Neural cell (in vitro differentiated cells): ENCODE results near the gene PTPRD. TPM values are rescaled to one million over a fixed set of nuclear protein-coding genes. Genes with fewer than 3 reads are reported as not detected.

Experiments used
- H2AFZ ChIP-seq: fragments of 200-600, 300-800 bp; sonication (generic), shearing (Covaris generic); 2 replicates; pipeline ENCODE4 v1.6.0; 2014; ENCODE audit warnings: low read depth, mild to moderate bottlenecking, antibody characterized with exemption, low read length, moderate library complexity
- H3F3A ChIP-seq: fragments of 200-600 bp; shearing (Covaris generic); 2 replicates; pipeline ENCODE4 v1.6.1; 2016; ENCODE audit warnings: mild to moderate bottlenecking, moderate library complexity, mixed read lengths, antibody characterized with exemption, low read length; ENCODE audit not compliant: insufficient read depth, poor library complexity, severe bottlenecking
- H3K27ac ChIP-seq: fragments of 200-600, 300-800 bp; sonication (generic), shearing (Covaris generic); 2 replicates; pipeline ENCODE4 v1.5.1; 2014; ENCODE audit warnings: mild to moderate bottlenecking, low read length, moderate library complexity
- H3K27me3 ChIP-seq: fragments of 300-800, 200-600 bp; sonication (generic), shearing (Covaris generic); 2 replicates; pipeline ENCODE4 v1.6.0; 2014; ENCODE audit warnings: mild to moderate bottlenecking, low read depth, low read length, moderate library complexity; ENCODE audit not compliant: insufficient read depth
- H3K36me3 ChIP-seq: fragments of 300-800, 200-600 bp; sonication (generic), shearing (Covaris generic); 2 replicates; pipeline ENCODE4 v1.5.1; 2014; ENCODE audit warnings: mild to moderate bottlenecking, antibody characterized with exemption, low read length, moderate library complexity; ENCODE audit not compliant: insufficient read depth
- H3K4me2 ChIP-seq: fragments of 300-800, 200-600 bp; sonication (generic), shearing (Covaris generic); 2 replicates; pipeline ENCODE4 v1.6.0; 2014; ENCODE audit warnings: mild to moderate bottlenecking, low read length
- H3K4me3 ChIP-seq: fragments of 300-800, 200-600 bp; sonication (generic), shearing (Covaris generic); 2 replicates; pipeline ENCODE4 v1.5.1; 2014; ENCODE audit warnings: mild to moderate bottlenecking, low read length, moderate library complexity
- H3K79me2 ChIP-seq: fragments of 200-600 bp; shearing (Covaris generic); replicated peaks from 2 replicates; pipeline ENCODE4 v1.6.0; 2014; ENCODE audit warnings: mild to moderate bottlenecking, low read length, moderate library complexity; ENCODE audit not compliant: insufficient read depth
- H3K9ac ChIP-seq: fragments of 300-800, 200-600 bp; sonication (generic), shearing (Covaris generic); 2 replicates; pipeline ENCODE4 v1.6.1; 2016; ENCODE audit warnings: mild to moderate bottlenecking, low read length, mixed read lengths
- H3K9me2 ChIP-seq: fragments of 200-600 bp; shearing (Covaris generic); 2 replicates; pipeline ENCODE4 v1.6.1; 2016; ENCODE audit warnings: mild to moderate bottlenecking, low read length, mixed read lengths; ENCODE audit not compliant: insufficient read depth
- H3K9me3 ChIP-seq: fragments of 200-600, 300-800 bp; sonication (generic), shearing (Covaris generic); 2 replicates; pipeline ENCODE4 v1.6.1; 2016; ENCODE audit warnings: mild to moderate bottlenecking, mixed run types, low read length, moderate library complexity, mixed read lengths
- H4K20me1 ChIP-seq: fragments of 200-600 bp; shearing (Covaris generic); 2 replicates; pipeline ENCODE4 v1.6.1; 2016; ENCODE audit warnings: mild to moderate bottlenecking, mixed run types; ENCODE audit not compliant: insufficient read depth
- EP300 ChIP-seq: fragments of 450-650 bp; conservative IDR thresholded peaks from 2 replicates; pipeline ENCODE4 v1.6.1; 2014; ENCODE audit warnings: antibody characterized with exemption, mild to moderate bottlenecking, moderate library complexity; ENCODE audit not compliant: poor library complexity, severe bottlenecking
- EZH2 ChIP-seq: fragments of 200-600, 300-800 bp; shearing (Covaris generic), sonication (generic); IDR thresholded peaks from 2 replicates; pipeline ENCODE4 v1.6.1; 2014; ENCODE audit warnings: antibody characterized with exemption, low read length, borderline replicate concordance, mild to moderate bottlenecking; ENCODE audit not compliant: insufficient read depth, poor library complexity, severe bottlenecking
- MXI1 ChIP-seq: fragments of 450-650 bp; conservative IDR thresholded peaks from 2 replicates; pipeline ENCODE4 v1.6.1; 2014; ENCODE audit warnings: antibody characterized with exemption, mild to moderate bottlenecking; ENCODE audit not compliant: poor library complexity, severe bottlenecking
- POLR2AphosphoS5 ChIP-seq: IDR thresholded peaks from 2 replicates; pipeline ENCODE4 v1.6.1; 2012
- RAD21 ChIP-seq: fragments of 450-650 bp; conservative IDR thresholded peaks from 2 replicates; pipeline ENCODE4 v1.6.1; 2014; ENCODE audit warnings: antibody characterized with exemption, mild to moderate bottlenecking, moderate library complexity
- SMC3 ChIP-seq: fragments of 450-650 bp; conservative IDR thresholded peaks from 2 replicates; pipeline ENCODE4 v1.6.1; 2014; ENCODE audit warnings: antibody characterized with exemption, mild to moderate bottlenecking, moderate library complexity; ENCODE audit not compliant: poor library complexity
- TAF1 ChIP-seq: IDR thresholded peaks from 2 replicates; pipeline ENCODE4 v1.6.1; 2012; ENCODE audit warnings: low read depth
- polyA plus RNA-seq: library from polyadenylated mRNA; depleted of rRNA; stranded (reverse); fragments of >200 nt; gene quantifications from 2 replicates; pipeline ENCODE4 v1.2.3, GENCODE V29; 2014
- TF ChIP-seq, protein P1 (sequence below): IDR thresholded peaks from 2 replicates; pipeline ENCODE4 v1.6.1; 2012; ENCODE audit warnings: borderline replicate concordance
- TF ChIP-seq, protein P2 (sequence below): fragments of 450-650 bp; IDR thresholded peaks from 2 replicates; pipeline ENCODE4 v1.5.1; 2014; ENCODE audit warnings: antibody characterized with exemption, mild to moderate bottlenecking, moderate library complexity; ENCODE audit not compliant: poor library complexity, severe bottlenecking

The PTPRD gene
- polyA plus RNA-seq, 1 donor from 2014 or later = 143 TPM

DNA sequence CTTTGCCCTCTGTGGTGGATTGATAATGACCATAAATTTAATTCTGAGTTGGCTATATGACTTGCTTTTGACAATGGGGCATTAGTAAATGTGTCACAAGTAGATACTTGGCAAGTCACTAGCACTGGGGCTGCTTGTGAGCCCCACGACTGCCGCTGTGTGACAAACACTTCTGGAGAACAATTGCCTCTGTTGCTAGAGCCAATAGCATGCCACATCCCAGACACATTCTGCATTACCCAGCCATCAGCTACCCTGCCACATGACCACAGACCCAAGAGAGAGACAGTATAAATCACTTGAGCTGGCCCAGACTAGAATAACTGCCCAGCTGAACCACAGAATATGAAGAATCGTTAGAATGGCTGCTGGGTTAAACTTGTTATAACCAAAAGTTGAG, 2060.1 kb downstream of the PTPRD start:
- H4K20me1 ChIP-seq = no peaks in the 10 kb centered on the region
- H3K4me2 ChIP-seq = no peak overlapping the region
- H3K79me2 ChIP-seq = no peaks in the 10 kb centered on the region
- H3K27ac ChIP-seq = no peak overlapping the region
- no peaks in the 10 kb centered on the region for H3K9me3 ChIP-seq
- no peak overlapping the region for H2AFZ ChIP-seq
- no peaks in the 10 kb centered on the region for H3K36me3 ChIP-seq
- no peak overlapping the region for H3K9ac ChIP-seq
- no peak for TF ChIP-seq POLR2AphosphoS5
- TF ChIP-seq EZH2 = no peak
- TF ChIP-seq EP300 = no peak
- no peak for TF ChIP-seq RAD21
- no peak for TF ChIP-seq TAF1
- no peak overlapping the region for H3K4me3 ChIP-seq
- no peaks in the 10 kb centered on the region for H3K9me2 ChIP-seq
- no peaks in the 10 kb centered on the region for H3F3A ChIP-seq
- no peaks in the 10 kb centered on the region for H3K27me3 ChIP-seq

DNA sequence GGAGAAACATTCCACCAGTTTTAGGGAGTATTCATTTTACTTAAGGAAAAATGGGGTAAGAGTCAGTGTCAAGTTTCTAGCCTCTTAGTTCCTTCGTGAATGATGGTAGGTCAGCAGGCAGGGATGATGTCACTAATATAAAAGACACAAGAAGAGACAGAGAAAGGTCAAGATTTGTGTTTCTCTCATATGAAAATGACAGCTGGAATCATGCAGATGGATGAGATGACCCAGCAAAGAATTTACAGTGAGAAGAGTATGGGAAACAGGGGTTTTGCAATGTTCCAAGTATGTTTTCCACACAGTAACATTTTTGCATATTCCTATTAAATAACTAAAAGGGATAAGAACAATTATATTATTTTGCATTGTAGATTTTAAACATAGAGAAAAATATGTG, 2063.6 kb downstream of the PTPRD start:
- no peaks in the 10 kb centered on the region for H3K9me2 ChIP-seq
- H3K9ac ChIP-seq = no peak overlapping the region
- no peaks in the 10 kb centered on the region for H3F3A ChIP-seq
- H3K27ac ChIP-seq = no peak overlapping the region
- H4K20me1 ChIP-seq = no peaks in the 10 kb centered on the region
- no peaks in the 10 kb centered on the region for H3K36me3 ChIP-seq
- H3K27me3 ChIP-seq = no peaks in the 10 kb centered on the region
- no peaks in the 10 kb centered on the region for H3K79me2 ChIP-seq
- H3K4me3 ChIP-seq = no peak overlapping the region
- H3K9me3 ChIP-seq = no peaks in the 10 kb centered on the region
- no peak overlapping the region for H3K4me2 ChIP-seq
- TF ChIP-seq RAD21 (no peak), EP300 (no peak), POLR2AphosphoS5 (no peak), SMC3 (no peak), MXI1 (no peak), EZH2 (no peak), TAF1 (no peak)
- TF ChIP-seq, protein P1, sequence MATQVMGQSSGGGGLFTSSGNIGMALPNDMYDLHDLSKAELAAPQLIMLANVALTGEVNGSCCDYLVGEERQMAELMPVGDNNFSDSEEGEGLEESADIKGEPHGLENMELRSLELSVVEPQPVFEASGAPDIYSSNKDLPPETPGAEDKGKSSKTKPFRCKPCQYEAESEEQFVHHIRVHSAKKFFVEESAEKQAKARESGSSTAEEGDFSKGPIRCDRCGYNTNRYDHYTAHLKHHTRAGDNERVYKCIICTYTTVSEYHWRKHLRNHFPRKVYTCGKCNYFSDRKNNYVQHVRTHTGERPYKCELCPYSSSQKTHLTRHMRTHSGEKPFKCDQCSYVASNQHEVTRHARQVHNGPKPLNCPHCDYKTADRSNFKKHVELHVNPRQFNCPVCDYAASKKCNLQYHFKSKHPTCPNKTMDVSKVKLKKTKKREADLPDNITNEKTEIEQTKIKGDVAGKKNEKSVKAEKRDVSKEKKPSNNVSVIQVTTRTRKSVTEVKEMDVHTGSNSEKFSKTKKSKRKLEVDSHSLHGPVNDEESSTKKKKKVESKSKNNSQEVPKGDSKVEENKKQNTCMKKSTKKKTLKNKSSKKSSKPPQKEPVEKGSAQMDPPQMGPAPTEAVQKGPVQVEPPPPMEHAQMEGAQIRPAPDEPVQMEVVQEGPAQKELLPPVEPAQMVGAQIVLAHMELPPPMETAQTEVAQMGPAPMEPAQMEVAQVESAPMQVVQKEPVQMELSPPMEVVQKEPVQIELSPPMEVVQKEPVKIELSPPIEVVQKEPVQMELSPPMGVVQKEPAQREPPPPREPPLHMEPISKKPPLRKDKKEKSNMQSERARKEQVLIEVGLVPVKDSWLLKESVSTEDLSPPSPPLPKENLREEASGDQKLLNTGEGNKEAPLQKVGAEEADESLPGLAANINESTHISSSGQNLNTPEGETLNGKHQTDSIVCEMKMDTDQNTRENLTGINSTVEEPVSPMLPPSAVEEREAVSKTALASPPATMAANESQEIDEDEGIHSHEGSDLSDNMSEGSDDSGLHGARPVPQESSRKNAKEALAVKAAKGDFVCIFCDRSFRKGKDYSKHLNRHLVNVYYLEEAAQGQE = no peak
- TF ChIP-seq, protein P2, sequence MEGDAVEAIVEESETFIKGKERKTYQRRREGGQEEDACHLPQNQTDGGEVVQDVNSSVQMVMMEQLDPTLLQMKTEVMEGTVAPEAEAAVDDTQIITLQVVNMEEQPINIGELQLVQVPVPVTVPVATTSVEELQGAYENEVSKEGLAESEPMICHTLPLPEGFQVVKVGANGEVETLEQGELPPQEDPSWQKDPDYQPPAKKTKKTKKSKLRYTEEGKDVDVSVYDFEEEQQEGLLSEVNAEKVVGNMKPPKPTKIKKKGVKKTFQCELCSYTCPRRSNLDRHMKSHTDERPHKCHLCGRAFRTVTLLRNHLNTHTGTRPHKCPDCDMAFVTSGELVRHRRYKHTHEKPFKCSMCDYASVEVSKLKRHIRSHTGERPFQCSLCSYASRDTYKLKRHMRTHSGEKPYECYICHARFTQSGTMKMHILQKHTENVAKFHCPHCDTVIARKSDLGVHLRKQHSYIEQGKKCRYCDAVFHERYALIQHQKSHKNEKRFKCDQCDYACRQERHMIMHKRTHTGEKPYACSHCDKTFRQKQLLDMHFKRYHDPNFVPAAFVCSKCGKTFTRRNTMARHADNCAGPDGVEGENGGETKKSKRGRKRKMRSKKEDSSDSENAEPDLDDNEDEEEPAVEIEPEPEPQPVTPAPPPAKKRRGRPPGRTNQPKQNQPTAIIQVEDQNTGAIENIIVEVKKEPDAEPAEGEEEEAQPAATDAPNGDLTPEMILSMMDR = no peak
- H2AFZ ChIP-seq = no peak overlapping the region
